Pancreas (tissue), 10 donors: Measurements from ENCODE around the gene EPHA3. TPM values are rescaled to one million over a fixed set of nuclear protein-coding genes. Genes with fewer than 3 reads are reported as not detected.
A peak's percentile ranks its signal among the peaks of the same experiment; 100 is the strongest.

Experiments used
- ATAC-seq, 4 donors: fragments of 200-7000 bp; cut with Tn5 transposase; one replicate each; pipeline versions ENCODE4 v1.8.0 to v1.9.1; 2020; ENCODE audit warnings: mild to moderate bottlenecking in 4 of 4, moderate library complexity in 4 of 4
- DNase-seq, 6 donors: peaks; one replicate each; pipeline ENCODE4 v3.0.0-alpha.2; 2020
- FAIRE-seq: peaks from 2 replicates; lab custom pipeline; 2012; peaks lifted over from hg19 to GRCh38; lab: Jason Lieb, UNC
- H3K27ac ChIP-seq, 4 donors: fragments of 200-600 bp; sonication (generic); 1 replicate in 3 of 4; 2 replicates in 1 of 4; pipeline versions ENCODE4 v1.5.0 to v1.8.0; 2020
- H3K27me3 ChIP-seq, 4 donors: fragments of 200-600 bp; one replicate each; pipeline ENCODE4 v1.8.0; 2021
- H3K36me3 ChIP-seq, 3 donors: fragments of 200-600 bp; sonication (generic) in 1 of 3; one replicate each; pipeline versions ENCODE4 v1.5.0 to v1.8.0; 2020 to 2021
- H3K4me1 ChIP-seq, 3 donors: fragments of 200-600 bp; one replicate each; pipeline ENCODE4 v1.8.0; 2021
- H3K4me3 ChIP-seq, 4 donors: fragments of 200-600 bp; sonication (generic) in 2 of 4; one replicate each; pipeline versions ENCODE4 v1.5.0 to v1.8.0; 2020 to 2021
- H3K9me3 ChIP-seq, 4 donors: fragments of 200-600 bp; one replicate each; pipeline ENCODE4 v1.8.0; 2021
- CTCF ChIP-seq, 4 donors: fragments of 200-600 bp; sonication (generic) in 3 of 4; IDR thresholded peaks; one replicate each; pipeline versions ENCODE4 v1.5.0 to v1.8.0; 2021; ENCODE audit warnings: antibody characterized with exemption in 4 of 4
- WGBS, 2 donors: extraction: QIAGEN DNeasy Blood & Tissue Kit; methylation state at CpG; one replicate each; pipeline ENCODE4 v1.1.7; 2013; 5-methylcytosine and 5-hydroxymethylcytosine counted together
- intact Hi-C, 3 donors: fragments of 100-400 bp; cut with DNase I; formaldehyde crosslinking; loops; one replicate each; pipeline versions ENCODE4 v1.11.1 to v1.14.2; 2022
- polyA plus RNA-seq, 2 donors: library from polyadenylated mRNA; stranded (reverse); fragments of 200-250 nt; gene quantifications; one replicate each; pipeline ENCODE4 v1.2.3, GENCODE V29; 2013
- total RNA-seq, 6 donors: library from RNA; stranded (reverse); fragmentation: NEBNext Ultra II Directional in 4 of 6; extraction: Animal tissue kit (Norgen Biotek cat#: 25700) in 4 of 6; gene quantifications; one replicate each; pipeline versions ENCODE4 v1.2.1 to v1.2.4, GENCODE V29; 2021 to 2023
- donor health status: healthy with polysubstance abuse.
- donor health status: DM: no; HTN: no; CAD: no; lungs with moderate emphysema.
- donor health status: DM: no; HTN: no; CAD: no.
- donor health status: control.
- donor health status: control.
- donor health status: Bipolar disorder and iron deficiency.
- donor health status: DM: yes; HTN: yes; CAD: no.
- donor health status: DM: no; HTN: no; CAD: no.
- donor health status: DM: no; HTN: no; CAD: no.
- donor health status: DM: yes; HTN: yes; CAD: no.

The EPHA3 gene
- total and polyA plus RNA-seq, 8 donors = 0.27 to 7.7 (median 0.80) TPM

DNA sequence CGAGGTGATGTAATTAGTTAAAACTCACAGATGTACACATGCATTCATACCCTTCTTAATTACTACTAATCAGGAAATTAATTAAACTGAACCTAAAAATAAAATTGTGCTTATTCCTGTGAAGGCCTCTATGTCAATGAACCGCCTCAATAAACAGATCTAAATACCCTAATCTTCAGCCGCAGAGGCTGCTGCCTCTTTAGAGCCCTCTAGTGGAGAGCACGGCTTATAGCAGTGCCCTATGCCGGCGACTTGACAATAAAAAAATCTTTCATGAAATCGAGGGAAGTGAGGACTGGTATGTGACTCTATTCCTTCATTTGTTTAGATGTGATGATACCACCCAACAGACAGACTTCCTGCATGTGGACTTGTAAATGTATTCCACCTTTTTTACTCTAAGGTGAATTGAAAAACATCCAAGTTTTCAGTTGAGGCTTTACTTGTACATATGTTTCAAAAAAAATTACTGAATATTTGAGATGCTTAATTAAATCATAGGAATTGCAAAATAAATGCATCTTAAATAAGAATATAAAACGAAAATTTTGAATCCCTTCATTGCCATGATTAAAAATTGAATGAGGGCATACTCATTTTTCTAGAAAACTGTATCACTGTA, 8.3 kb upstream of the EPHA3 start:
- H3K36me3 ChIP-seq = no peaks in the 10 kb centered on the region
- H3K27ac ChIP-seq = no peak overlapping the region
- peak; percentile 69 to 98 (median 90) for ATAC-seq
- H3K4me1 ChIP-seq = no peaks in the 10 kb centered on the region
- intact Hi-C loops = no loop called here
- no peaks in the 10 kb centered on the region for H3K27me3 ChIP-seq
- no peak overlapping the region for H3K4me3 ChIP-seq
- FAIRE-seq = peak; percentile 85
- WGBS, 2 donors = 12 to 15% methylated on average over 8 of the region's 8 CpGs
- H3K9me3 ChIP-seq = no peaks in the 10 kb centered on the region
- DNase-seq = peak in 5 of 6 donors; percentile 7 to 63 (median 38)
- peak; percentile 64 to 93 (median 87) for TF ChIP-seq CTCF (IDR thresholded peaks at IDR 0.05)

- DNase-seq = no peak
- TF ChIP-seq CTCF (IDR thresholded peaks at IDR 0.05) = no peak
- FAIRE-seq = no peak
These were observed 6.2 kb upstream of the EPHA3 start for GRCh38 chr3:89101251-89101650.

DNA sequence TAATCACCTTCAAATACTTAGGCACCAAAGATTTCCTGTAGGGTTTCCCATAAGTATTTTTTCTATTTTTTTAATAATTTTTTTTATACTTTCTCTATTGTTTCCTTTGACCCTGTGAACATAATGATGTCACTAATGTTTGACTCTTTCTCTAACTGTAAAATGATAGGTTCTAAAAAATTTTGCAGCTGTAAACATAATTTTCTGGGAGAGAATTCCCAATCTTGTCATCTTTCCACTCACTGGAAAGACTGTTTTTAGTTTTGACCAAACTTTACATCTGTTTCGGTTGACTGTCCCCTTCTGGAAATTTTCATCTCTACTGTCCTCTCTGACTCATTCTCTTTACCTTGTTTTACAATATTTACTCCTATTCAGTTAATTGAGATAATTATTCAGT, 5.5 kb upstream of the EPHA3 start:
- 94% methylated on average over 1 of the region's 1 CpG for WGBS, 2 donors

More at GRCh38 chr3:89101251-89101650, 6.2 kb upstream of the EPHA3 start:
- no peaks in the 10 kb centered on the region for H3K9me3 ChIP-seq
- intact Hi-C loops = loop anchor here in 1 of 3 donors (10.0 kb wide), 1 partner anchor 896 kb away; no protein-coding TSS in a partner anchor
- H3K36me3 ChIP-seq = no peaks in the 10 kb centered on the region
- H3K27me3 ChIP-seq = peaks cover 0 to 9% (median 0%) of the 10 kb centered on the region in 4 donors
- H3K4me3 ChIP-seq = no peak overlapping the region
- no peaks in the 10 kb centered on the region for H3K4me1 ChIP-seq
- no peak overlapping the region for H3K27ac ChIP-seq
- no peak for ATAC-seq

GRCh38 chr3:89104499-89104898, 2.9 kb upstream of the EPHA3 start:
- no peak for TF ChIP-seq CTCF (IDR thresholded peaks at IDR 0.05)
- no peak overlapping the region for H3K4me3 ChIP-seq
- no peak for ATAC-seq
- H3K36me3 ChIP-seq = no peaks in the 10 kb centered on the region
- no peak for FAIRE-seq
- 75% methylated on average over 3 of the region's 3 CpGs for whole genome bisulfite sequencing, 2 donors
- no peak overlapping the region for H3K27ac ChIP-seq
- intact Hi-C loops = loop anchor here in 1 of 3 donors (10.0 kb wide), 1 partner anchor 900 kb away; no protein-coding TSS in a partner anchor
- no peak for DNase-seq
- no peaks in the 10 kb centered on the region for H3K9me3 ChIP-seq
- peaks cover 0 to 32% (median 9%) of the 10 kb centered on the region in 4 donors for H3K27me3 ChIP-seq
- peaks cover 0 to 5% (median 0%) of the 10 kb centered on the region in 3 donors for H3K4me1 ChIP-seq

More for the DNA sequence above, 5.5 kb upstream of the EPHA3 start:
- FAIRE-seq = no peak
- Histone ChIP-seq H3K36me3 (no peaks in the 10 kb centered on the region), H3K4me3 (no peak overlapping the region), H3K4me1 (no peaks in the 10 kb centered on the region), H3K9me3 (no peaks in the 10 kb centered on the region), H3K27ac (no peak overlapping the region), H3K27me3 (peaks cover 0 to 16% (median 3%) of the 10 kb centered on the region in 4 donors)
- no peak for DNase-seq
- intact Hi-C loops = loop anchor here in 1 of 3 donors (10.0 kb wide), 1 partner anchor 897 kb away; no protein-coding TSS in a partner anchor
- no peak for TF ChIP-seq CTCF (IDR thresholded peaks at IDR 0.05)
- no peak for ATAC-seq

DNA sequence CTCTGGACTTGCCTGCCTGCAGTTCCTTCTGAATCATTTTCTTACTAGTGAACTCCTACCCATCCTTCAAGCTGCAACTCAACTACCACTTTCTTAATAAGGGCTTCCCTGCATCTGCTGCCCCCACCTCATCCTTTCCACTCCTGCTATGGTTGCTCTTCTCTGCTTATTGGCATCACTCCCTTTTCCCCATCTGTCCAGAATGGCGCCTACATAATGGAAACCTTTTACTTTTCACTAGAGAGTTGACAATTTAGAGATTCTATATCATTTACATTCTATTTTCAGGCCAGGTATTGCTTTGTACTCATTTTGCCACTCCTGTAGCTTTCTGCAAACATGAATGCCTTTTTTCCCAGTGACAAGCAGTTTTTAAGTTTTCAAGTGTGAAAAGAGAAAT, 1.9 kb upstream of the EPHA3 start:
- no peaks in the 10 kb centered on the region for H3K36me3 ChIP-seq
- no peak for ATAC-seq
- no peak for FAIRE-seq
- H3K27ac ChIP-seq = no peak overlapping the region
- peaks cover 0 to 40% (median 14%) of the 10 kb centered on the region in 4 donors for H3K27me3 ChIP-seq
- WGBS, 2 donors = 92 to 94% methylated on average over 1 of the region's 1 CpG
- H3K4me1 ChIP-seq = peaks cover 0 to 5% (median 0%) of the 10 kb centered on the region in 3 donors
- H3K4me3 ChIP-seq = no peak overlapping the region
- intact Hi-C loops = loop anchor here in 1 of 3 donors (10.0 kb wide), 1 partner anchor 901 kb away; no protein-coding TSS in a partner anchor
- no peak for DNase-seq
- no peaks in the 10 kb centered on the region for H3K9me3 ChIP-seq
- no peak for TF ChIP-seq CTCF (IDR thresholded peaks at IDR 0.05)
